Fibroblast of skin of abdomen (primary cell): ENCODE results near the gene EHD2.
"Not testable (repeated sequence)": the region's sequence is repeated elsewhere in the genome, so short reads cannot be mapped to it uniquely, and the experiment has no call there.

Experiments used
- DNase-seq: peaks from one replicate; pipeline ENCODE4 v3.0.0-alpha.2; 2013

The EHD2 gene

DNA sequence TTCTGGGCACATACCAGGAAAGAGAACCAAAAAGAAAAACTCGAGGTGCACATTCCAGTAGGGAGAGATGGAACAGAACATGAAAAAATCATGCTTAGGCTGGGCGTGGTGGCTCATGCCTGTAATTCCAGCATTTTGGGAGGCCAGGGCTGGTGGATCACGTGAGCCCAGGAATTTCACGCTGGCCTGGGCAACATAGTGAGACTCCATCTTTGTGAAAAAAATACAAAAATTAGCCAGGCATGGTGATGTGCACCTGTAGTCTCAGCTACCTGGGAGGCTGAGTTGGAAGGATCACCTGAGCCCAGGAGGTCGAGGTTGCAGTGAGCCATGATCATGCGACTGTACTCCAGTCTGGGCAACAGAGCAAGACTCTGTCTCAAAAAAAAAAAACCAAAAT lies 58.1 kb downstream of the EHD2 start:
- not testable (repeated sequence) for DNase-seq

GRCh38 chr19:47776568-47776967 lies 63.3 kb downstream of the EHD2 start:
- no peak for DNase-seq

DNA sequence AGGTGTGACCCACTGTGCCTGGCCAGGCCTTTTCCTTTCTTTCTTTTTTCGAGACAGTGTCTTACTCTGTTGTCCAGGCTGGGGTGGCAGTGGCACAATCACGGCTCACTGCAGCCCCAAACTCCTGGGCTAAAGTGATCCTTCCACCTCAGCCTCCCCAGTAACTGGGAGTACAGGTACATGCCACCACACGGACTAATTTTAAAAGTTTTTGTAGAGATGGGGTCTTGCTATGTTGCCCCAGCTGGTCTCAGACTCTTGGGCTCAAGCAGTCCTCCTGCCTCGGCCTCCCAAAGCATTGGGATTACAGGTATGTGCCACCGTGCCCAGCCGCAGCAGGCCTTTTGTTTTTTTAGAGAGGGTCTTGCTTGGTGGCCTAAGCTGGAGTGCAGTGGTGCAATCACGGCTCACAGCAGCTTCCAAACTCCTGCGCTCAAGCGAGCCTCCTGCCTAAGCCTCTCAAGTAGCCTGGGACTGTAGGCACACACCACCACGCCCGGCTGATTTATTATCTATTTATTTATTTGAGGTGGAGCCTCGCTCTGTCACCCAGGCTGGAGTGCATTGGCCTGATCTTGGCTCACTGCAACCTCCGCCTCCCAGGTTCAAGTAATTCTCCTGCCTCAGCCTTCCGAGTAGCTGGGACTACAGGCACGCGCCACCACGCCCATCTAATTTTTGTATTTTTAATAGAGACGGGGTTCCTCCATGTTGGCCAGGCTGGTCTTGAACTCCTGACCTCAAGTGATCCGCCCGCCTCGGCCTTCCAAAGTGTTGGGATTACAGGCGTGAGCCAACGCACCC lies 64.2 kb downstream of the EHD2 start:
- not testable (repeated sequence) for DNase-seq

GRCh38 chr19:47778049-47778953 lies 65.1 kb downstream of the EHD2 start, which contains the start of gene SELENOW:
SELENOW (plus strand) TSS chr19:47778703; CDS start chr19:47778786, 83 bp downstream.
- peak; percentile 74 for DNase-seq

DNA sequence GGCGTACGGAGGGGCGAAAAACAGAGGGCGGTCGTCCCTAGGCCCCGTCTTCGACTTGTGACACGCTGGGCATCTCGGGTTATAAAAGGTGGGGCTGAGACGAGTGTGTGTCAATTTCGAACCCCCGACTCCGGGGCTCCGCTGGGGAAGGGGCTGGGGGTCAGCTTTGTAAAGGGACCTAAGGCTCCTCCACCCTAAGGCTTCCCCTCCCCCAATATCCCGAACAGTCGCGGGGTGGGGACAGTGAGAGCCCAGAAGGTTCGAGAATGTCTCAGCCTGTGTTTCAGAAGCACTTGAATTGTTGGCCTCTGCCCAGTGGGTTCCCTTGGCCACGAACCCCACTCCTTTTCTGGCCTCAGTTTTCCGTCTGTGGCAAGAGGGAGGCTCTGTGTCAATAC lies 65.7 kb downstream of the EHD2 start:
- DNase-seq: no peak

GRCh38 chr19:47779524-47780214 lies 66.4 kb downstream of the EHD2 start:
- peak; percentile 20 for DNase-seq

DNA sequence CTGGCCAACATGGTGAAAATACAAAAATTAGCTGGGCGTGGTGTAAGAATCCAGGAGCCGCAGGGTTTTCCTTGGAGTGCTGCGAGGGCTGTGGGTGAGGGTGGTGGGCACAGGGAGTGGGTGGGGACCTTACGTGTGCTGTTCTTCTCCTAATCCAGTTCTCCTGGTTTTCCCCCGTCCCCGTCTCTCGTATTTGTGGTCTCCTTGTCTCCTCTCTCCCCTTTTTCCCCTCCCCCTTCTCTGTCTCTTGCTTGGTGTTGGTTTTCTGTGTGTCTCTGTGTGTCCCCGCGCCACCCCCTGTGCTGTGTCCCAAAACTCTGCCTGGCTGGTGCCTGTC lies 67.0 kb downstream of the EHD2 start:
- DNase-seq: no peak

GRCh38 chr19:47781590-47782262 lies 68.5 kb downstream of the EHD2 start:
- no peak for DNase-seq

DNA sequence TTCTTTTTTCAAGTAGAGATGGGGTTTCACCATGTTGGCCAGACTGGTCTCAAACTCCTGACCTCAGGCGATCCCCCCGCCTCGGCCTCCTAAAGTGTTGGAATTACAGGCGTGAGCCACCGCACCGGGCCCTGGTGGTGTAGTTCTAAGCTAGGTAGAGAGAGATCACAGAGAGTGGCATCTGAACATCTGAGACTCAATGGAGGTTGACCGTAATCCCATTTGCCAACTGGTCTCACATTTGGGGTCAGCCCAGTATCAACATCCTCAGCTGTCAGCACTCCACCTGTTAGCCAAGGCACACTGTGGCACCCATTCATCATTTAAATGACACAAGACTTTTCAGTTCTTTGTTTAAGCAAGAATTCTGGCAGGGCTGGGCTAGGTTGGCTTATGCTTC lies 73.3 kb downstream of the EHD2 start:
- DNase-seq: no peak

DNA sequence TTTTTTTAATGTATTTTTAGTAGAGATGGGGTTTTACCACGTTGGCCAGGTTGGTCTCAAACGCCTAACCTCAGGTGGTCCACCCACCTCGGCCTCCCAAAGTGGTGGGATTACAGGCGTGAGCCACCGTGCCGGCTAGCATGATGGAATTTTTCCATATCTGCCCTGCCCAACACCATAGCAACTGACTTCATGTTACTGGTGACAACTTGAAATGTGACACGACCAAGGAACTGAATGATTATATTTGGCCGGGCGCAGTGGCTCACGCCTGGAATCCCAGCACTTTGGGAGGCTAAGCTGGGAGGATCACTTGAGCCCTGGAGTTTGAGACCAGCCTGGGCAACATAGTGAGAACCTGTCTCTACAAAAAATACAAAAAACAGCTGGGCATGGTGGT lies 74.1 kb downstream of the EHD2 start:
- DNase-seq: not testable (repeated sequence)

- DNase-seq: not testable (repeated sequence)
Measured at GRCh38 chr19:47789811-47790210, 76.6 kb downstream of the EHD2 start.

GRCh38 chr19:47790398-47790814 lies 77.2 kb downstream of the EHD2 start:
- DNase-seq: peak; percentile 63

- no peak for DNase-seq
Measured at GRCh38 chr19:47792616-47793015, 79.4 kb downstream of the EHD2 start.
